BE2C (cell line): ENCODE data around the gene SMARCA2.

Experiments
- DNase-seq: peaks from one replicate; pipeline ENCODE4 v3.0.0-alpha.2; 2020
- H3K27me3 ChIP-seq: fragments of 250-450 bp; sonication (Bioruptor Pico); 2 replicates; pipeline ENCODE4 v1.5.1; 2020; ENCODE audit warnings: mild to moderate bottlenecking
- H3K36me3 ChIP-seq: fragments of 250-450 bp; sonication (Bioruptor Pico); 2 replicates; pipeline ENCODE4 v1.5.1; 2020; ENCODE audit warnings: mild to moderate bottlenecking
- H3K4me1 ChIP-seq: fragments of 250-450 bp; sonication (Bioruptor Pico); 2 replicates; pipeline ENCODE4 v1.5.1; 2020
- H3K4me3 ChIP-seq: 2 replicates; pipeline ENCODE4 v1.5.1; 2011; ENCODE audit warnings: low read depth, low read length
- H3K9me3 ChIP-seq: fragments of 250-450 bp; sonication (Bioruptor Pico); 2 replicates; pipeline ENCODE4 v1.5.1; 2020
- TF ChIP-seq, protein P1 (sequence below): IDR thresholded peaks from 2 replicates; pipeline ENCODE4 v1.5.1; 2012; ENCODE audit warnings: mild to moderate bottlenecking, low read depth, low read length

The SMARCA2 gene

DNA sequence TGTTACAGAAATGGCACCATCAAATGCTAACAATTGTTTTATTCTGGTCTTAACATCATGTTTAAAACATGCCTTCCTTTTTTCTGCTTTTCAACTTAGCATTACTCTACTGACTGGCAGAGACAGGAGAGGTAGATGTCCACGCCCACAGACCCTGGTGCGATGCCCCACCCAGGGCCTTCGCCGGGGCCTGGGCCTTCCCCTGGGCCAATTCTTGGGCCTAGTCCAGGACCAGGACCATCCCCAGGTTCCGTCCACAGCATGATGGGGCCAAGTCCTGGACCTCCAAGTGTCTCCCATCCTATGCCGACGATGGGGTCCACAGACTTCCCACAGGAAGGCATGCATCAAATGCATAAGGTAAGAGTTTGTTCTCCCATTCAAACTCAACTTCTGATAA is 13.7 kb downstream of the SMARCA2 start:
- H3K4me1 ChIP-seq: no peaks in the 10 kb centered on the region
- DNase-seq: no peak
- no peaks in the 10 kb centered on the region for H3K27me3 ChIP-seq
- H3K9me3 ChIP-seq: no peaks in the 10 kb centered on the region
- H3K36me3 ChIP-seq: no peaks in the 10 kb centered on the region
- no peak overlapping the region for H3K4me3 ChIP-seq
- TF ChIP-seq, protein P1, sequence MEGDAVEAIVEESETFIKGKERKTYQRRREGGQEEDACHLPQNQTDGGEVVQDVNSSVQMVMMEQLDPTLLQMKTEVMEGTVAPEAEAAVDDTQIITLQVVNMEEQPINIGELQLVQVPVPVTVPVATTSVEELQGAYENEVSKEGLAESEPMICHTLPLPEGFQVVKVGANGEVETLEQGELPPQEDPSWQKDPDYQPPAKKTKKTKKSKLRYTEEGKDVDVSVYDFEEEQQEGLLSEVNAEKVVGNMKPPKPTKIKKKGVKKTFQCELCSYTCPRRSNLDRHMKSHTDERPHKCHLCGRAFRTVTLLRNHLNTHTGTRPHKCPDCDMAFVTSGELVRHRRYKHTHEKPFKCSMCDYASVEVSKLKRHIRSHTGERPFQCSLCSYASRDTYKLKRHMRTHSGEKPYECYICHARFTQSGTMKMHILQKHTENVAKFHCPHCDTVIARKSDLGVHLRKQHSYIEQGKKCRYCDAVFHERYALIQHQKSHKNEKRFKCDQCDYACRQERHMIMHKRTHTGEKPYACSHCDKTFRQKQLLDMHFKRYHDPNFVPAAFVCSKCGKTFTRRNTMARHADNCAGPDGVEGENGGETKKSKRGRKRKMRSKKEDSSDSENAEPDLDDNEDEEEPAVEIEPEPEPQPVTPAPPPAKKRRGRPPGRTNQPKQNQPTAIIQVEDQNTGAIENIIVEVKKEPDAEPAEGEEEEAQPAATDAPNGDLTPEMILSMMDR: no peak

DNA sequence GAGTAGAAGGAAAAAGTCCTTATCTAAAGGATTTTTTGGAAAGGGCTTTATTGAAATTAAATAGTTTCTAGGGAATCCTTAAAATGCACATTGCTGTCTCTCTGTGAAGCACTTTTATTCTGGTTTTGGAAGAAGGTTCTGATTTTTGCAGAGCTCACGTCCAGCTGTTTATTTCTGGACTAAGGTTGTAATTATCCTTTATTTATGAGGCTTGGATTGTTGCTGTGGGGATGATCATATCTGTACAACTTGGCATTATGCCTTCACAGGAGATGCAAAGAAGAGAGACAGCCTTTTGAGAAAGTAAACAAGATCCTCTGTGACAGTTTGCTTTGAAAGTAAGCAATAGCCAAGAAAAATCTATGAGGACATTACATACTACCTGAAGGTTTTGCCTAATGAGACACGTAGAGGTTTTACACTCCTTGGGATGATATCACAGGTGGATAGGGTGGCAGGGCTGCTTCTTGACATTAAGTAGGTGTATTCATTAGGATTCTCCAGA is 14.6 kb downstream of the SMARCA2 start:
- Histone ChIP-seq H3K4me3 (no peak overlapping the region), H3K36me3 (no peaks in the 10 kb centered on the region), H3K27me3 (no peaks in the 10 kb centered on the region), H3K9me3 (no peaks in the 10 kb centered on the region), H3K4me1 (no peaks in the 10 kb centered on the region)
- no peak for DNase-seq
- TF ChIP-seq, protein P1: no peak

DNA sequence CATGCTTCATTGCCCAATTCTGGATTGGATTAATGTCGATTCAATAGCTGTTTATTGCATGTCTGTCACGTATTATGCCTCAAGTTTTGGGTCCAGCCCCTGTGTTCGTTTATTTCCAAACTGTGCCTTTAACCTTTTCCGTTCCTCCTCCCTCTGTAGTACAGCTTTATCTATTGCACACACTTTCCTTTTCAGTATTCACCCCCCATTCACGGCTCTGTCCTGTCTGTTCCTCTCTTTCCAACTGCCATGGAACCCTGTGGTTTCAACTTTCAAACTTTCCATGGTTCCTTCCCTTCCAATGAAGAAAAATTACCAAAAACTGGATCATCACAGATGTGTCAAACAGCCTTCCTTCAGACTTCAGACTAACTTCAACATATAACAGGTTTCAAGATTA is 17.1 kb downstream of the SMARCA2 start:
- Histone ChIP-seq H3K36me3 (no peaks in the 10 kb centered on the region), H3K4me3 (no peak overlapping the region), H3K9me3 (no peaks in the 10 kb centered on the region), H3K27me3 (no peaks in the 10 kb centered on the region), H3K4me1 (no peaks in the 10 kb centered on the region)
- DNase-seq: no peak
- TF ChIP-seq, protein P1: no peak

DNA sequence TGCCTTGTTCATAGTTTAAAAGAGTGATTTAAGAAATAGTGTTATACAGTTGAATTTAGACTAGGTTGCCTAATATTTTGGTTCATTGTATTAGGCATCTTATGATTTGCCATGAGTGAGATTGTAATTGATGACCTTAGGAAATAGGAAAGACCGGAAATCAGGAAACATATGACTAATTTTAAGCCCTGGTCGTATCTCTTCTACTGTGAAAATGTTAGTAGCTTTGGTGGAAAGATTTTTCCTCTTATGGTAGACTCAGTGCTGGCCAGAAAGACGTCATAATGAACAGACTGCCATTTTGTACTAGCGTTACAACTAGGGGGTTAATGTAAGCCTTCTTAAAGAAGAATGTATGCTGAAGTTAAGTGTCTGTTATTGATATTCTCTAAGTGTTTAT is 21.7 kb downstream of the SMARCA2 start:
- Histone ChIP-seq H3K36me3 (no peaks in the 10 kb centered on the region), H3K4me3 (no peak overlapping the region)
- no peak for DNase-seq

DNA sequence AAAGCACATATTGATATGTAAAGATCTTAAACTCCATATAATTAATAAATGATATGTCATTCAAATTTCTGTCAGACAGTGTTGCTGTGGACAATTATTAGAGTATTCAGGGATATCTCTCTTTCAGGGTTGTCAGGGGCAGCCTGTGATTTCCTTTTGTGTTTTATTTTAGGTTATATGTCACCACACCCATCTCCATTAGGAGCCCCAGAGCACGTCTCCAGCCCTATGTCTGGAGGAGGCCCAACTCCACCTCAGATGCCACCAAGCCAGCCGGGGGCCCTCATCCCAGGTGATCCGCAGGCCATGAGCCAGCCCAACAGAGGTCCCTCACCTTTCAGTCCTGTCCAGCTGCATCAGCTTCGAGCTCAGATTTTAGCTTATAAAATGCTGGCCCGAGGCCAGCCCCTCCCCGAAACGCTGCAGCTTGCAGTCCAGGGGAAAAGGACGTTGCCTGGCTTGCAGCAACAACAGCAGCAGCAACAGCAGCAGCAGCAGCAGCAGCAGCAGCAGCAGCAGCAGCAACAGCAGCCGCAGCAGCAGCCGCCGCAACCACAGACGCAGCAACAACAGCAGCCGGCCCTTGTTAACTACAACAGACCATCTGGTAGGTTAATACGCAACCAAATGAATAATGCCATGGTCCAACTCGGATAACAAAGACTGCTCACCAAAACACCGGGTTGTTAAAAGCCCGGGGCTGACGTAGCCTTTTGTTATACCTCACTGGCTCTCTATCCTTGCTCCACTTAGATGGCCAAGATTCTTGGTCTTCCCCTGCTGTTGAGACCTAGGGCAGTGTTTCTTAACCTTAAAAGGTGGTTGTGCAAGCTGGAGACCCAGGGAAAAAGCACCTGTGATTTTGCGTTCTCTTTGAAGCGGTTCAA is 24.4 kb downstream of the SMARCA2 start:
- no peaks in the 10 kb centered on the region for H3K36me3 ChIP-seq
- no peak for DNase-seq
- TF ChIP-seq, protein P1: no peak

More for the DNA sequence above, 21.7 kb downstream of the SMARCA2 start:
- H3K4me1 ChIP-seq: no peaks in the 10 kb centered on the region
- no peaks in the 10 kb centered on the region for H3K9me3 ChIP-seq
- TF ChIP-seq, protein P1: no peak
- H3K27me3 ChIP-seq: no peaks in the 10 kb centered on the region; the same call in 1 of the 2 replicates

DNA sequence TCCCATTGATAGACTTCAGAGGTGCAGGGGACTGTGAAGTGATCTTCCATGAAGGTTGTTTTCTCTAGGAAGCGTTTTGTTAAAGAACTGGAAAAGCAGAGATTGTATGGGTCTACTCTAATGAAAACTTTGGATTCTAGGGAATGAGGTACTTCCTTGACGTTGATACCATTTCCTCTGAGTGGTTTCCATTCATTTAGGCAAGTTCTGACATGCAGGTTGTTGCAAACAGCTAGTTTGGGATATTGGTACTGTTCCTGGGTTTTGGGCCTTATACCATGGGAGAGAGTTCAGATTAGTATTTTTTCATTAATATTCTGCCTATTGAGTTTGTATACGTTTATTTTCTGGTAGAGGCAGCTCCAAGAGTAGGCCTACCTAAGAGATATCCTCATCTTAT is 25.7 kb downstream of the SMARCA2 start:
- no peak for DNase-seq
- H3K9me3 ChIP-seq: no peaks in the 10 kb centered on the region
- no peaks in the 10 kb centered on the region; the same call in 1 of the 2 replicates for H3K27me3 ChIP-seq
- no peak overlapping the region for H3K4me3 ChIP-seq
- TF ChIP-seq, protein P1: no peak
- H3K4me1 ChIP-seq: no peaks in the 10 kb centered on the region
- no peaks in the 10 kb centered on the region for H3K36me3 ChIP-seq

More for the DNA sequence above, 24.4 kb downstream of the SMARCA2 start:
- no peak overlapping the region for H3K4me3 ChIP-seq
- H3K4me1 ChIP-seq: no peaks in the 10 kb centered on the region
- no peaks in the 10 kb centered on the region for H3K9me3 ChIP-seq
- H3K27me3 ChIP-seq: no peaks in the 10 kb centered on the region; the same call in 1 of the 2 replicates
